SHP77 treated with DMSO at 0.1 percent for 48 hours (cell line): ENCODE results near the gene ALDH1B1.
"Not testable (repeated sequence)": the region's sequence is repeated elsewhere in the genome, so short reads cannot be mapped to it uniquely, and the experiment has no call there.

Experiments
- DNase-seq: peaks from one replicate; lab custom pipeline; 2025; lab: John Stamatoyannopoulos, UW

Gene ALDH1B1

DNA sequence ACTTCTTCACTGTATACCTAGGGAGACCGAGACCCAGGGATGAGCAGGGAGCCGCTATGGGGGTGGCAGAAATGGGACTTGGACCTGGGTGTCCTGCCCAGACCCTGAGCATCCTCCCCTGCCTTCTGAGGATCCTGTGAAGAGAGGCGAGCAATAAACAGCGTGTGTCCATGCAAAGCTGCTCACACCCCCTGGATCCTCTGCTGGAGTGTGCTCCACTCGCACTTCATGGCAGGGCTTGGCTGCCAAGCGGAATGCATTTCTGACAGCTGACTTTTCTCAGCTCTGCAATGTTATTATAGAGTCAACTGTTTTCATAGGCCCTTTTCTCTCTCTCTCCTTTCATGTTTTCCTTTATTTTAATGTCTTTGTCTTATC is 31.0 kb upstream of the ALDH1B1 start:
- DNase-seq = no peak

DNA sequence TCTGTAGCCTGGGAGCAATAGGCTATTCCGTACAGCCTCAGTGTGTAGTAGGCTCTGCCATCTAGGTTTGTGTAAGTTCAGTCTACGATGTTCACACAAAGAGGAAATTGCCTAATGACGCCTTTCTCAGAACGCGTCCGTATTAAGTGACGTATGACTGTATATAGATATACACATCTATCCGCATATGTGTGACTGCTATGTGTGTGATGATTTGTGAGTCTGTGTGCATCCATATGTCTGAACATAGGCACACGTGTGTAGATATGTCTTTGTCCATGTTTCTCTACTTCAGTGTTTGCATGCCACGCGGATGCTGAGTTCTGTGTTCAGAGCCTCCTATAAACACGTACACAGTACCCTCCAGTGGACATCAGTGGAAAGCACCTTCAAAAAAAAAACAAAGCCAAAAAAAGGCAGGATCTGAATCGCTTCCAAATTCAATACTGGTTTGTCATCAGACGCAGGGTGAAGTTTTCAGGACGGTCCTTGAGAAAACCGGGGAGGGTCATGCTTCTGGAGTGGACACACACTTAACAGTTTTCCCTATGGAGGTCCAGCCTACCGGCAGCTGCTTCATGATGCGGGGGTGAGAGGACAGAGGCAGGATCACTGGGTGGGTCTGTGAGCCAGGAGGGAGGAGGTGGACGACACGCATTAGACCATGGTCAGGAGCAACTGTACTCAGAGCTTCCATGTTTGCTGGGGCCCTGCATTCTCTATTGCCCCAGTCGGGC is 29.5 kb upstream of the ALDH1B1 start:
- DNase-seq = peak; percentile 16

DNA sequence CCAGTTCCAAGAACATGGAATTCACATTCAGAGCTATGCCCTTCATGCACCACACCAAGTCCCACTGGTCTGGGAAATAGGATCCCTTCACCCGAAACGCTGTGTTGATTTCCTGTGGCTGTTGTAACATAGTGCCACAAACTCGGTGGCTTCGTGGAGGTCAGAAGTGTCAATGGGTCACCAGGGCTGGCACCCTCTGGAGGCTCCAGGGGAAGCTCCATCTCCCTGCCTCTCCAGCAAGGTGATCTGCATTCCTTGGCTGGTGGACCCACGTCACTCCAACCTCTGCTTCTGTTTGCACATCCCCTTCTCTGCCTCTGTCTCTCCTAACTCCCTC is 28.9 kb upstream of the ALDH1B1 start:
- no peak for DNase-seq

DNA sequence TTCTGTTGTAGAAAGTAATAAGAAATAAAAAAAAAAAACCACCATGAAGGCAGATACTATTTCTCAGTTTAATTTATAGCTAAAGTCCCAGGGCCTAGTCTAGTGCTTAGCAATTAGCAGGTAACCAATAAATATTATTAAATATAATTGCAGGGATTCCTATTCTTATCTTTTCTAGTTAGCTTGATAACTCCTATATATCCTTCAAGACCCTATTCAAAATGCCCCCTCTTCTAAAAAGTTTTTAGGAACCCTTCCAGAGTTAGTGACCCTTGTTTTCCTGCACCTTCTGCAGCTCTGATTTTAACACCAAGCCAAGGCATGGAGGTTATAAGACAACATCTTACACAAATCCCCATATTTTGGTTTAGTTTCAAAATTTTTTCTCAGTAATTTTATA is 24.6 kb upstream of the ALDH1B1 start:
- DNase-seq = no peak

DNA sequence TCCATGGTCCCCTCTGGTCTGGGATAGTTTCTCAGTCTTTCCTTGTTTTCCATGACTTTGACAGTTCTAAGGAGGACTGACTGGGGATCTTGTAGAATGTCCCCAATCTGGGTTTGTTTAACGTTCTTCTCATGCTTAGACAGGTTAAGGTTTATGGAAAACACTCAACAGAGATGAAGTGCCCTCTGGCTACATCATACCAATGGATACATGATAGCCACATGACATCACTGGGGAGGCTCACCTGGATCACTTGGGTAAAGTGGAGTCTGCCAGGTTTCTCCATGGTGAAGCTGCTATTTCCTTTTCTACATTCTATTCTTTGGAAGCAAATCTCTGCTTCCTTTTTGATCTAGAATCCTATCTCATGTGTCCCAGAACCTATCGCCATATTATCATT is 23.8 kb upstream of the ALDH1B1 start:
- DNase-seq = no peak

DNA sequence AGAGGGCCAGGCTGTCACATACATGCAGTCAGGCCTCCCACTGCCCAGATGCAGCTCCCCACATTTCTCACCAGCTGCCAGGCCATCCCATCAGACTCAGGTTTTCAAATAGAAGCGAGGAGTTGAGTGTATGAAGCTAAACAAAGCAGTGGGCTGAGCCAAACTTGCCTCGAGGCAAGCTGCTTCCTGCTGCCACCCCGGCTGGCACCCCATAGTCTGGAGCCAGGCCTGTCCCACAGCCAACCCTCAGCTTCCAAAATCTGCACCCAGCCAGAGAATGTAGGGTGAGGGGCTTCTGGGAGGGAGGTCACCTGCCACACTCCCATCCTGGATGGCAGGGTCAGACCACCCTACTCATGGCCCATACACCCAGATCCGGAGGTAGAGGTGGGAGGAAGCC is 22.3 kb upstream of the ALDH1B1 start:
- no peak for DNase-seq

DNA sequence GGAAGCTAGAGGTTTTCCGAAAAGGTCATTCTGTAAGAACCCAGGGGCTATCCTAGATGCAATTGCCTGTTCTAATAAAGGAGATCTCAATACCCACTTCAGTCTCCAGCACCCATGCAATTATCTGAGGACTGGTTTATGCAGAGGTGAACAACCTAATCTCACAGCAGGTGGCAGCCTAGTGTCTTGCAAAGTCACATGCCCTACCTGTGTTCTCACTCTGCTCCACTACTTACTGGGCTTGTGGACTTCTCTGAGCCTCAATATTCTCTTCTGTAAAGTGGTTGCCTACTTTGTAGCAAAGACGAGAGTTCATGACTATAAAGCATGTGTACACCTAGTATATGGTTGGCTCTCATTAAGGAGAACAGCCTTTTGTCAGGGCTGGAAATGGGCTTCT is 21.0 kb upstream of the ALDH1B1 start:
- DNase-seq = peak; percentile 2

DNA sequence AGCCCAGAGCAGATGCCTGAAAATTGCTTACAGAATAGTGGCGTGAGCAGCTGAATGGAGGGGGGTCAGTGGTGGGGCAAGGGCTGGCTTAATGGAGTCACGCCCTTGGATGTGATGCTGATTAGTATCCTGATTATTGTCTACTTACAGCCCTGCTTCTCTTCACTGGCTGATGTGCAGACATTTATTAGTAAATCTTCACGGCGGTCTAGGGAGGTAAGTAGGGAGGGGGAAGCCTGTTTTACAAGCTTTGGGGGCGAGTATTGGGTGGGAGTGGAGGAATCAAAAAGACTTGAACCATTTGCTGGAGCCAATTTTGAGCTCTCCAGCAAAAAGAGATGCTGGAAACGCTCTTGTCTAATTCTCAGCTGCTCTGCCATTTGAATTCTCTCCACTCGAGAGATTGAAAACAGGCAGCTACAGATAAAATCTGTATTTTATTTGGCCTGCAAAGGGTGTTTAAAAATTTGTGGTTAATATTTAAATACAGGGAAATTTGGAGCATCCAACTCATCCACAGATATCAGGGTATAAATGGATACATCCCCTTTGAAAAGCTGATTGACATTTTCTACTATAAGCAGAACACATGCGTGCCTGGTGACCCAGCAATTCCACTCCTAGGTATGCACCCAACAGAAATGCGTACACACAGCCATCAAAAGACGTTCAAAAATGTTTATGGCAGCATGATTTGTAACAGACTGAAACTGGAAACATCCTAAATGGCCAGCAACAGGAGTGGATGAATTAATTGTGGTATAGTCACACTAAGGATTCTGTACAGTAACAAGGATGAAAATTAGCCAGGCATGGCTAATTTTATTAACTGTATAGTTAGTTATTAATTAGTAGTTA is 19.5 kb upstream of the ALDH1B1 start:
- DNase-seq = no peak

DNA sequence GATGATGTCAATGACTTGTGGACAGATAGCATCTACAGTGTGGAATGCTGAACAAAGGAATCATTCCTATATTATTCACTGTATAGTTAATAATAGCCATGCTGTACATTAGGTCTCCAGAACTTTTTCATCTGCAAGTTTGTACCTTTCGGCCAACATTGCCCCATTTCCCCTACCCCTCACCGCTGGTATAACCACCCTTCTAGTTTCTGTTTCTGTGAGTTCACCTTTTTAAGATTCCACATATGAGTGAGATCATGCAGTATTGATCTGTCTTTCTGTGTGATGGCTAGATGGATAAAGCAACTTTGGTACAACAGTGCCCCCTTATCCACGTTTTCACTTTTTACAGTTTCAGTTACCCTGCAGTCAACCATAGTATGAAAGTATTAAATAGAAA is 18.8 kb upstream of the ALDH1B1 start:
- no peak for DNase-seq

DNA sequence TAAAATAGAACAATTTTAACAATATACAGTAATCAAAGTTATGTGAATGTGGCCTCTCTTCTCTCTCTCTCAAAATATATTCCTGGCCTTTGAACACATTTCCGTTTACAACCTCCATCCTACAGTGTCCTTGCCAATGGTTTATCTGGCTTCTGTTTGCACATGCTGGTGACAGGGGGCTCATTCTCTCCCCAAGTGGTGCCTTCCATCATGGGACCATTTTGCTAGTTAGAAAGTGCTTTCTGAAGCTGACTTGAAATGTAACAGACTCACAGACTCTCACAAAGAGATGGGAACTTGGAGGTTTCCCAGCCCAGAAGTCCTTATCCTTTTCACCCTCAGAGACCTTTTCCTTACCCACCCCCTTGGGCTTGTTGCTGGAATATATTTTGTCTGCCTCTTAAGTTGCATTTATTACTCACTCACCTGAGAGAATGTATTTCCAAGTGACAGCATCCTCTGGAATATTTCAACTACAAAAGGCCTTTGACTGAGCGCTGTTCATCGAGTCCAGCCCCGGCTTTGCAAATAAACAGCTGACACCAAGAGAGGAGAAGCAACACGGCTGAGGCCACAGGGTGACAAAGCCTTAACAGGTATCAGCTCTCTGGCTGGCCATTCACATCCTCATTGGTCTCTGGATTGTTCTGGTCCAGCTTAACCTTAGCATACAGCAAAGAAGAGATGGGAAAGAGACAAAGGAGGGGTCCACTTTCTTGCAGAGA is 17.5 kb upstream of the ALDH1B1 start:
- DNase-seq = no peak

DNA sequence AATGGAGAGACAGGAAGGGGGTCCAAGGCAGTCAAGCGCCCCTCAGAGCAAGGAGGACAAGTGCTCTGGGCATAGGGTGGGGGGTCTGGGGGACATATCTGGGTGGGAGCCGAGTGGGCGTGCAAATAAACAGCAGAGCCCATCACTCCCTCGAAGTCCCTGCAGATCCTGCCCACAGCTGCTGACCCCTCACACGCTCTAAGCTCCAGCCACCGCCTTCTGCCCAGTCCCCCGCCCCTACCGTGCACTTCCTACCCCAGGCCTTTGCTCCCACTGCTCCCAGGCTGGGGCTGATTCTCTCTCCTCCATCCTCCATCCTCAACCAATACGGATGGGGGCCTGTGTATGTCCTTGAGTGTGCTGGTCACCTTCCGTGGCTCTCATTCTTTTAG is 16.9 kb upstream of the ALDH1B1 start:
- no peak for DNase-seq

DNA sequence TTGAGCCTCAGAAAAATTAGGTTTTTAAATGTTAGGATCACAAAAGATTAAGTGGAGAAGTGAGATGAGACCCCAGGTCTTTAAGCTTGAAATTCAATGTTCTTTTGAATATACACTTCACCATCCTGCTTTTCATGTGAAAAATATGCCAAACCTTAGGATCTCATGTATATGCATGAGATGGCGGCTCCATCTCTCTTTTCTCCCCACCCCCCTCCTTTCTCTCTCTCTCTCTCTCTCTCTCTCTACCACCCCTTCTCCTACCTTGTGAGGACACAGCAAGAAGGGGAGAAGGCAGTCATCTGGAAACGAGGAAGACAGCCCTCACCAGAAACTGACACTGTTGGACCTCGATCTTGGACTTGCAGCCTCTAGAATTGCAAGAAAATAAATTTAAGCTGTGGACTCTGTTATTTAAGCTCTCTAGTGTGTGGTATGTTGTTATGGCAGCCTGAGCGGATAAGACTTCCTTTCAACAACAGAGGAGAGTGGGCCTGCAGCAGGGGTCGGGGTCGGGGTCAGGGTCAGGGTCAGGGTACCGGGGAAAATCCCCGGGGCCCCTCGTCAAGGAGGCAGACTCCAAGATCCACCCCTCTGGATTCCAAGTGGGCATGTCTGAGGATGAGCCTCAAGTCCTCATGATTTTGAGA is 16.4 kb upstream of the ALDH1B1 start:
- DNase-seq = no peak

DNA sequence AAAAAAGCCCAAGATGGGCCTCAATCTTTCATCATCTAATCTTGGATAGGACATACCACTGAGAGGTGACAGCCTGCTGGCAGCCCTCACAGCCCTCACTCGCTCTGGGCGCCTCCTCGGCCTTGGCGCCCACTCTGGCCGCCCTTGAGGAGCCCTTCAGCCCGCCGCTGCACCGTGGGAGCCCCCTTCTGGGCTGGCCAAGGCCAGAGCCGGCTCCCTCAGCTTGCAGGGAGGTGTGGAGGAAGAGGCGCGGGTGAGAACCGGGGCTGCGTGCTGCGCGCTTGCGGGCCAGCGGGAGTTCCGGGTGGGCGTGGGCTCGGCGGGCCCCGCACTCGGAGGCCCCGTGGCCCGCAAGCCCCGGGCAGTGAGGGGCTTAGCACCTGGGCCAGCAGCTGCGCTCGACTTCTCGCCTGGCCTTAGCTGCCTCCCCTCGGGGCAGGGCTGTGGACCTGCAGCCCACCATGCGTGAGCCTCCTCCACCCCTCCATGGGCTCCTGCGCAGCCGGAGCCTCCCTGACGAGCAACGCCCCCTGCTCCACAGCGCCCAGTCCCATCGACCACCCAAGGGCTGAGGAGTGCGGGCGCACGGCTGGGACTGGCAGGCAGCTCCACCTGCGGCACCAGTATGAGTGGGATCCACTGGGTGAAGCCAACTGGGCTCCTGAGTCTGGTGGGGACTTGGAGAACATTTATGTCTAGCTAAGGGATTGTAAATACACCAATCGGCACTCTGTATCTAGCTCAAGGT is 15.0 kb upstream of the ALDH1B1 start:
- not testable (repeated sequence) for DNase-seq

DNA sequence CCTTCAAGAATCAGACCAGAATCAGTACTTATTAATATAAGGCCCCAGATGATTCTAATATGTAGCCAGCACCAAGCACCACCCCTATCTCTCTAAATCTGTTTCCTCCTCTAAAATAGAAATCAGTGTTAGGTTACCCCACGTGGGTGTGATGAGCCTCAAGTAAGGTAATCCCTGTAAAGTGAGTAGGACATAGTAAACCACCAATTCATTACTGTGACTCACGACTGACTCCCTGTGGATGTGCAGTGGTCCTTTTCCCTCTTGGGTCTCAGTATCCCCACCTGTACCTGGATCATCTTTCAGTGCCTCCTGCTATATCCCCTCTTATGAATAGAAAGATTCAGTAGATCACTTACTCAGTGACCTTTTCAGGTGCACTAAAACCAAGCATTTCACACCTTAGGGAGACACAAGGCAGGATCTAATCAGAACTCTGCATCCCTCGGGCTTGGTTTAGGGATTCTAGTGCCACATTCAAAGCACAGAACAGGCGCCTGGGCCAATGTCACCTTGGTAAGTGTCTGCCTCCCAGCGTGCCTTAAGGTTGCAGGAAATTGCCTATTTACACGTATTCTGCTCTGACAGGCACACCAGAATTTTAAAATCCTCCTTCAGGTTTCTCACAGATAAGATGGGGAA is 12.2 kb upstream of the ALDH1B1 start:
- no peak for DNase-seq

DNA sequence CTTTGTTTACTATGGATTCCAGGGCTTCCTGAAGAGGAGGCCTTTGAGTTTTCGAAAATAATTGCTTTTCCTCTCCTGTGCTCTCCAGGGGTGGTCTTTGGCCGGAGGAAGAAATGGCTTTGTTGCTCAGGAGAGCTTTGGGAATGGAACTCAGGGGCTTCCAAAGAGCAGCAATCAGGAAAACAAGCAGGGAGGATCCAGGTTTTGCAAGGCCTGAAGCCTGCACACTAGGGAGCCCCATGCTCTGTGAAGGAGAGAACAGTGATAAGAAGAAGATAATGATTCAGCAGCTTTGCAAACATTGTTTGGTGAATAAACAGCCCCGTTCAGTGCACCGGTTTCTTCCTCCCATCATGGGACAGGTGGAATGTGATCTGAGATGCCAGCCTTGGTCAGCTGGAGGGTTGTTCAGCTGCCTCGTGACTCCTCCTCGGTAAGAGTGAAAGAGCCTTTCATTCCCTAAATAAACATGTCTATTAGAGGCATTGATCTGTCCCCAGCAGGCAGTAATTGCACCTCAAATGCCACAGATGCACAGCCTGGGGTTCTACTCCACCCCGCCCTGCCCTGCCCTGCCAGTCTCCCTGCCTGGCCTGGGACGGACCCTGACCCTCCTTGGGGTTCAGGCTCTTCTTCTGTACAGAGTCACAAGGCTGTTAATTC is 11.5 kb upstream of the ALDH1B1 start:
- DNase-seq = no peak

DNA sequence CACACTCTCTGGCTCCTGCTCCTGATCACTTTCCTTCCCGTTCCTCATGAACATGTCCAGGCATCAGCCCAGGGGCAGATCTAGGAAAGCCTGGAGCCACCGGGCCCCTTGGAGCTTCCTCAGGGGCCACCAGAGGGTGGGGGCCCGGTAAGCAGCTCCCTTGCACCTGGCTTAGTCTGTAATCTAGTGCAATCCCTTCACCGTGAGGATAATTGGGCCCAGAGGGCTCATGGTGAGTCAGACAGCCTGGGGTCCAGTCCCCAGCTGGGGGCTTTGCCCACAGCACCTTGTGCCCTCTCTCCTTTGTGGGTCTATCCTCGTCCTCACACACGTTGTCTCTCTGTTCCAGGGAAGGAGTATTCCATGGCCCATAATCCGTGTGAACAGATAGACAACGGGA is 10.4 kb upstream of the ALDH1B1 start:
- DNase-seq = no peak

DNA sequence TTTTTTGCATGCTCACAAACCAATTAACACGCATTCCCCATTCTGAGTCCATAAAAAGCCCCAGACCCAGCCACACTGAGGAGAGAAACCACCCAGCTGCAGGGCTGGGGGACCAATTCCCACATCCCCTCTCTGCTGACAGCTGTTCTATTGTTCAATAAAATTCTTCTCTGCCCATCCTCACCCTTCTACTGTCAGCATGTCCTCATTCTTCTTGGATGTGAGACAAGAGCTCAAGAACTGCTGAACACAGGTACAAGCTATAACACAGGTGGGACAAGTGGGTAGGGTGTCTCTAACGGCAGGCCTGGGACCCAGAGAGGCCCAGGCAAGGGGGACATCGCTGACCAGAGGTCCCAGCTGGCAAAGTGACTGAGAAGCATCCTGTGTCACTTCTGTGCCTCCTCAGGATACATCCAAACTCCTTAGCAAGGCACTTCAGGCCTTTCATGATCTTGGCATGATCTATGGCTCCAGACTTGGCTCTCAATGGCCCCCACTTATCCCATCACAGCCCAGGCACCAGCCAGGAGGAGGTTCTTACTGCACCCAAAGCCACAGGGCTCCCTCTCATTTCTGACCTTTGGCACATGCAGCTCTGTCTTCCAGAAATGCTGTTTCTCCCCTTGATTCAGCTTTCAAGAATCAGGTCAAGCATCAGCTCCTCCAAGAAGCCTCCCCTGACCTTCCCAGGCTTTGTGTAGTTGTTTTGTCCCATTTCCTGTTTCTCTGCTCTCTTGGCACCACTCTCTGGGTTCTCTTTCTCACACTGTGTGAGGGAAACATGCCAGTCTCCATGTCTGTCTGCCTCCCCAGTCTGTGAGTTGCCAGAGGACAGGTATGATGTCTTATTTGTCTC is 7.3 kb upstream of the ALDH1B1 start:
- no peak for DNase-seq

DNA sequence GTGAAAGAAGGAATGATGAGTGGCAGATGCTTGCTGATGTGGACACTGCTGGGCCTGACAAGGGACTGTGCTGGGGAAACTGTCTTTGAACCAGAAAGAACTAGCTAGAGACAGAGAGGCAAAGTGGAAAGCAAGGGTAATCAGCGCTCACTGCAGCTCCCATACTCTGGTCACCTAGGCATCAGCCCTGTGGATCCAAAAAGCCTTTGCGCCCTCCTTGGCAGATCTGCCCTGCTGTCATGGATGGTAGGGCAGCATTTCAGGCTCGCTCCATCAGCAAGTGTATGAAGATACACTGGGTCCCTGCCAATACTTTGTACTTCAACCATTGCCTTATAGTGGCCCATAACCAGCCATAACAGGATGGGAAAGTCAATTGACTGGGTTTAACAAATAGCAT is 6.6 kb upstream of the ALDH1B1 start:
- DNase-seq = no peak

DNA sequence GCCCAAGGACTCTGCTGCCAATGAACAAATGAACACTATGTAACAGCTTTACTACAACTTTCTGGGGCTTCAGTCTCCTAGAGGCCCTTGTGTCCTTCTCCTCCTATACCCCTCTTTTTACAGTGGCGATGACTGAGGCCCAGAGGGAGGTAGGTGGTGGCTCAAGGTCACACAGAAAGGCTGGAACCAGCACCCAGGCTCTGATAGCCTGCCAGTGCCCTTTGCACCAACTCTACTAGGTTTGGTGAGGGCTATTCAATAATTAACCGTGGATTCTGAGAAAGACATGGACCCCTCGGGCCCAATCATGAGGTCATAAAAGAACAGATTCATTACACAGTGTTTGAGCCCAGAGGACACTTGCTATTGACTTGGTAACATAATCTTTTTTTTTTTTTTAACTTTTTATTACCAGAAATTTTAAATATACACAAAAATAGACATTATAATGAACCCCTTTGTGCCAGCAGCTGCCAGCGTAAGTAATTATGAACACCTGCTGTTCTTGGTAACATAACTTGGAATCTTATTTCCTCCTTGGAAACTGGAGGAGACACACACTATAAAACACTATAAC is 6.1 kb upstream of the ALDH1B1 start:
- no peak for DNase-seq
